IMR-90 (cell line): ENCODE data around the gene MGAT1. TPM values are rescaled to one million over a fixed set of nuclear protein-coding genes. Genes with fewer than 3 reads are reported as not detected.
A peak's percentile ranks its signal among the peaks of the same experiment; 100 is the strongest.

Experiments used
- CTCF ChIP-seq: conservative IDR thresholded peaks from 2 replicates; pipeline ENCODE4 v1.5.1; 2012; ENCODE audit warnings: mild to moderate bottlenecking, low read depth, low read length, improper control_type of control experiment
- MXI1 ChIP-seq: IDR thresholded peaks from 2 replicates; pipeline ENCODE4 v1.6.1; 2012; ENCODE audit warnings: low read depth, mild to moderate bottlenecking, low read length, moderate library complexity, borderline replicate concordance
- POLR2A ChIP-seq: IDR thresholded peaks from 2 replicates; pipeline ENCODE4 v1.6.1; 2012; ENCODE audit warnings: mild to moderate bottlenecking, low read depth, low read length
- RAD21 ChIP-seq: IDR thresholded peaks from 2 replicates; pipeline ENCODE4 v1.6.1; 2012; ENCODE audit warnings: low read length, improper control_type of control experiment
- polyA plus RNA-seq, 3 experiments: library from polyadenylated mRNA; depleted of rRNA; stranded (reverse); fragments of >200 nt; gene quantifications; 2 replicates each; pipeline ENCODE4 v1.2.3, GENCODE V29; 2012; ENCODE audit warnings: low replicate concordance in 1 of 3
- total RNA-seq: library from RNA; depleted of rRNA; stranded (reverse); fragments of >200 nt; gene quantifications from 2 replicates; pipeline ENCODE4 v1.2.3, GENCODE V29; 2012

The MGAT1 gene
- total and polyA plus RNA-seq, 2 of the 4 experiments (the other 2 are of a cell fraction): 56.3 to 141 TPM

- no peak for TF ChIP-seq CTCF
- TF ChIP-seq RAD21: no peak; the same call in 1 of the 2 replicates
- TF ChIP-seq POLR2A: peak; percentile 34; the same call in 1 of the 2 replicates
- peak; percentile 11; the same call in 1 of the 2 replicates for TF ChIP-seq MXI1
Measured at GRCh38 chr5:180799902-180800801, 2.5 kb downstream of the MGAT1 start (continued).
